Esophagus muscularis mucosa (tissue), 4 donors: Measurements from ENCODE around the gene MMD. TPM values are rescaled to one million over a fixed set of nuclear protein-coding genes. Genes with fewer than 3 reads are reported as not detected.
A peak's percentile ranks its signal among the peaks of the same experiment; 100 is the strongest.

ENCODE experiments used
- DNase-seq: peaks from one replicate; pipeline ENCODE4 v3.0.0-alpha.2; 2017; ENCODE audit errors: extremely low spot score
- H3K27ac ChIP-seq, 4 donors: fragments of 200-600 bp; sonication (generic); replicated peaks in 1 of 4; 1 replicate in 3 of 4; 2 replicates in 1 of 4; pipeline ENCODE4 v1.5.1; 2016 to 2019; ENCODE audit warnings: mild to moderate bottlenecking in 1 of 4
- H3K27me3 ChIP-seq, 4 donors: fragments of 200-600 bp; sonication (generic); one replicate each; pipeline versions ENCODE4 v1.5.1 to v1.6.0; 2016 to 2019
- H3K36me3 ChIP-seq, 4 donors: fragments of 200-600 bp; sonication (generic); one replicate each; pipeline ENCODE4 v1.5.1; 2016 to 2019
- H3K4me1 ChIP-seq, 4 donors: fragments of 200-600 bp; sonication (generic); one replicate each; pipeline ENCODE4 v1.5.1; 2016 to 2019
- H3K4me3 ChIP-seq, 4 donors: fragments of 200-600 bp; sonication (generic); 1 replicate in 2 of 4; 2 replicates in 2 of 4; pipeline ENCODE4 v1.5.1; 2016 to 2019; ENCODE audit warnings: mild to moderate bottlenecking in 4 of 4, moderate library complexity in 1 of 4
- H3K9me3 ChIP-seq, 4 donors: fragments of 200-600 bp; sonication (generic); 1 replicate in 3 of 4; 2 replicates in 1 of 4; pipeline ENCODE4 v1.5.1; 2016 to 2019
- CTCF ChIP-seq, 3 experiments: fragments of 200-600 bp in 2 of 3; fragments of 450-650 bp in 1 of 3; sonication (generic) in 2 of 3; IDR thresholded peaks; one replicate each; pipeline ENCODE4 v1.5.1; 2017 to 2019; ENCODE audit warnings: antibody characterized with exemption in 3 of 3, mild to moderate bottlenecking in 2 of 3, moderate library complexity in 1 of 3
- EP300 ChIP-seq: sonication (generic); formaldehyde crosslinking; IDR thresholded peaks from one replicate; pipeline ENCODE4 v1.6.1; 2017; ENCODE audit warnings: antibody characterized with exemption
- POLR2A ChIP-seq: fragments of 450-650 bp; IDR thresholded peaks from one replicate; pipeline ENCODE4 v1.6.1; 2017; ENCODE audit warnings: antibody characterized with exemption, moderate library complexity, mild to moderate bottlenecking, low read depth
- POLR2AphosphoS5 ChIP-seq, 2 donors: sonication (generic); formaldehyde crosslinking; IDR thresholded peaks; one replicate each; pipeline ENCODE4 v1.6.1; 2017; ENCODE audit warnings: antibody characterized with exemption in 2 of 2
- WGBS: methylation state at CpG from one replicate; pipeline ENCODE4 v1.1.5; 2018; 5-methylcytosine and 5-hydroxymethylcytosine counted together
- intact Hi-C: fragments of 100-400 bp; cut with DNase I; formaldehyde crosslinking; loops from one replicate; pipeline ENCODE4 v1.15.1; 2023
- total RNA-seq, 4 donors: library from RNA; depleted of rRNA; stranded (reverse); fragments of >200 nt; gene quantifications; one replicate each; pipeline versions ENCODE4 v1.1.0 to v1.2.1, GENCODE V29; 2016

The MMD gene
- total RNA-seq, 4 donors from 2014 or later = 28.5 to 43.9 (median 32.4) TPM

DNA sequence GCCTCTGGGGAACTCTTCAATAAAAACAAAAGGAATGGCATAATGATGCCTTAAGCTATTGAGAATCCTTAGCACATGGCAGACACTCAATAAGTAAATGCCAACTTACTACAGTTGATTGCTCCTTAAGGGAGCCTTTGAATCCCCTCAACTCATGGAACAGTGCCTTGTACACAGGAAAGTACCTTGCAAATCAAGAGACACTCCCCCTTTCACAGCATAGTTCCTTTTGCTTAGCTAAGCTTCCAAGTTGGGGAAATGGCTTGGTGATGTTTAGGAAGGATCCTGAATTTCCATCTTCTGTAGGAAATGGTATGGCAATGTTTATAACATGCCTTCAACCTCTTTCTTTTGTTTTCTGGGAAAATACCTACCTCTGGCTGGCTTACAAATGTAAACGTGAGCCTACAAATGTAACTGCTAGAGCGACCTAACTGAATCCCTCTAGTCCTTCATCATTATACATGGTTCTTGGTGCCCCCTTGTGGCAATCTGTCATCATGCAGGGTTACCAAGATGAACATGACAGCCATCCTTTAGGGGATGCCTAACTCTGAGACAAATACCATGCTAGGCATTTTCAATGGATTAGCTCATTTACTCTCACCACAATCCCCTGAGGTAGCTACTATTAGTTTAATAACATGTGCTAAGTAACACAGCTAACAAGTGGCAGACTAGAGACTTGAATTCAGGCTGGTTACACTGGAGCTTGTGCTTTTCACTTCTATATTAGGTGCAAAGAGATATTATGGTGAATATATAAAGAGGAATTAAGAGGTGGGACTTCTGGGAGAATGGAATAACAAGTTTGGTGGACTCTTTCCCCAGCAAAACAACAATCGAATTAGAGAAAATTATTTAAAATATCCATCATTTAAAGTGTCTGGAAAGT is 65.0 kb downstream of the MMD start:
- WGBS = 32% methylated on average over 3 of the region's 3 CpGs
- Histone ChIP-seq H3K9me3 (peaks cover 0 to 10% (median 0%) of the 10 kb centered on the region in 4 donors), H3K27me3 (no peaks in the 10 kb centered on the region), H3K4me3 (no peak overlapping the region), H3K27ac (no peak overlapping the region), H3K36me3 (no peaks in the 10 kb centered on the region), H3K4me1 (no peaks in the 10 kb centered on the region)
- no peak for DNase-seq
- TF ChIP-seq CTCF (IDR thresholded peaks at IDR 0.05) (peak; percentile 64 to 83 (median 66)), EP300 (no peak)
- intact Hi-C loops = loop anchor here (10.0 kb wide), 1 partner anchor 302 kb away; no protein-coding TSS in a partner anchor

DNA sequence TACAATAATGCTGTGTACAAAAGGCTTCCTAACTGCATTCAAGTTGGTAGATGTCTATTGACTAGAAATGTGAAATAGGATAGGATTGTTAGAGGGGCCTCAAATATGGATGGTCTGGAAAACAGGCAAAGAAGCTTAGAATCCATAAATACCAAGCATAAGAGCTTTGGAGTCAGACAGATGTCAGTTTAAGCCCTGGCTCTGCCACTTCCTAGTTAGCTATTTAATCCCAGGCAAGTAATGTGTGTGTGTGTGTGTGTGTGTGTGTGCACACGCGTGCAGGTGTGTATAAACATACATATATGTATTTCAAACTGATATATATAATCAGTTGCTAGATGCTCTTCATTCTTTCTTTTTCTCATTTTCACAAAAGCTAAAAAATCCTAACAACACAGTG is 66.7 kb downstream of the MMD start:
- no peak overlapping the region for H3K4me3 ChIP-seq
- WGBS = 97% methylated on average over 2 of the region's 2 CpGs
- H3K27ac ChIP-seq = no peak overlapping the region
- no peak for DNase-seq
- H3K4me1 ChIP-seq = no peaks in the 10 kb centered on the region
- H3K36me3 ChIP-seq = no peaks in the 10 kb centered on the region
- H3K27me3 ChIP-seq = no peaks in the 10 kb centered on the region
- TF ChIP-seq CTCF (IDR thresholded peaks at IDR 0.05) (no peak), EP300 (no peak), POLR2A (no peak), POLR2AphosphoS5 (IDR thresholded peaks at IDR 0.05) (no peak)
- H3K9me3 ChIP-seq = no peaks in the 10 kb centered on the region
- intact Hi-C loops = loop anchor here (5.0 to 10.0 kb wide), 2 partner anchors 300 to 373 kb away; no protein-coding TSS in a partner anchor

DNA sequence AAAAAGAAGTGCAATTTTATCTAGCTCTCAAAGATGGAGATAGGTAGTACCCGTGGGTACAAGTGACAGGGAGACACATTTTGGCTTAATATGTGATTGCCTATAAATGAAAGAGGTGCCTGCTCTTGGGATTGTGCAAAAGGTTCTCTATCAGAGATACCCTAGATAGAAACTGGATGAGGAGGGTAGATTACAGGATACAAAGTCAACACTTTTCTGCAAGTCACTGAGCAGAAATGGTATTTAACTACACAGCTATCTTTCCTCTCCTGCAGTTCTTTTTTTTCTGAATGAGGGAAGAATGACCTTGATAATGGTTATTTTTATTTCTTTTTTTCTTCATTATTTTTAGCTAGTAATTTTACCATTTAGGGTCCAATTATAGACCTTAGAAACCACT is 67.6 kb downstream of the MMD start:
- Histone ChIP-seq H3K4me1 (peaks cover 0 to 4% (median 3%) of the 10 kb centered on the region in 4 donors), H3K27ac (no peak overlapping the region), H3K27me3 (no peaks in the 10 kb centered on the region), H3K36me3 (no peaks in the 10 kb centered on the region), H3K4me3 (no peak overlapping the region), H3K9me3 (no peaks in the 10 kb centered on the region)
- intact Hi-C loops = loop anchor here (5.0 to 10.0 kb wide), 2 partner anchors 299 to 372 kb away; no protein-coding TSS in a partner anchor
- DNase-seq = no peak
- TF ChIP-seq POLR2AphosphoS5 (IDR thresholded peaks at IDR 0.05) = no peak
- WGBS = 84% methylated on average over 1 of the region's 1 CpG

DNA sequence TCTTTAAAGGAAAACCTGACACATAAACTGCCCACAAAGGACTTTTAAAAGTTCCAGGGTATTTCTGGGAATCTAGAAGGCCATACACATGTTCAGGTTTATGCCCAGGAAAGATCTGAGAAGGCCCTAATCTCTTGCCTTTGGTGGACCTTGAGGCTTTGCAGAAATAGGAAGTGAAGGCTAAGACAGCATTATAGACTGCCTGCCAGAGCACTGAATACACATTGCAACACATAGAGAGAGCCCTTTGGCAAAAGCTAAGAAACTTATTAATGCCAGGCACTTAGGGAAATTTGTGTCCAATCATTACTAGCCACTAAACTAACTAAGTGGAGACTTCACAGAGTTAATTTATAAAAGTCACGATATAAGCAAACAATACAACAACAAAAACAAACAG is 70.4 kb downstream of the MMD start:
- no peak for DNase-seq
- Histone ChIP-seq H3K27me3 (no peaks in the 10 kb centered on the region), H3K4me1 (peaks cover 0 to 11% (median 10%) of the 10 kb centered on the region in 4 donors), H3K36me3 (no peaks in the 10 kb centered on the region), H3K27ac (no peak overlapping the region), H3K4me3 (no peak overlapping the region), H3K9me3 (peaks cover 0 to 5% (median 0%) of the 10 kb centered on the region in 4 donors)
- TF ChIP-seq CTCF (IDR thresholded peaks at IDR 0.05) (no peak), POLR2AphosphoS5 (IDR thresholded peaks at IDR 0.05) (no peak), POLR2A (no peak), EP300 (no peak)
- WGBS = 92% methylated on average over 1 of the region's 1 CpG
- intact Hi-C loops = loop anchor here (5.0 to 10.0 kb wide), 2 partner anchors 296 to 369 kb away; no protein-coding TSS in a partner anchor

DNA sequence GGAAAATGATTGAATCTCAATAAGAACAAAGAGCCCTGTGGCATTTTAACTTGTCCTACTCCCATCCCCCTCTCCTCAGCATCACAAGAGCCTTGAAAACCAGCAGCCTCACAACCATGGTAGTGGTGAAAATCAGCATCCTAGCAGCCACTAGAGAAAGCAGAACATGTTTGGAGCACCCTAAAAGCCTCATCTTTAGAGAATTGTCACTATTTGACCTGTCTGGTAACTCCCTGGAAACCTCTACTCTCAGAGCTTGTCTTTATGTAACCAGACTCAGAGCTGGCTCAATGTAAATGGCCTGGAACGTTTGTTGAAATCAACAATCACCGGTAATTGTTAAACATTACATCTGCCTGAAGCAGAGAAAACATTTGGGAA is 70.8 kb downstream of the MMD start:
- H3K4me1 ChIP-seq = peaks cover 0 to 11% (median 10%) of the 10 kb centered on the region in 4 donors

More for the DNA sequence above, 70.8 kb downstream of the MMD start:
- Histone ChIP-seq H3K36me3 (no peaks in the 10 kb centered on the region), H3K27ac (no peak overlapping the region), H3K9me3 (peaks cover 0 to 5% (median 0%) of the 10 kb centered on the region in 4 donors), H3K4me3 (no peak overlapping the region), H3K27me3 (no peaks in the 10 kb centered on the region)
- DNase-seq = no peak
- TF ChIP-seq EP300 = no peak
- TF ChIP-seq POLR2AphosphoS5 (IDR thresholded peaks at IDR 0.05) = no peak
- TF ChIP-seq CTCF (IDR thresholded peaks at IDR 0.05) = no peak
- no peak for TF ChIP-seq POLR2A
- intact Hi-C loops = loop anchor here (5.0 to 10.0 kb wide), 2 partner anchors 296 to 369 kb away; no protein-coding TSS in a partner anchor
- WGBS = 38% methylated on average over 2 of the region's 2 CpGs
